Uterus (tissue), 2 donors: ENCODE data around the gene RPL36.

ENCODE experiments used
- CTCF ChIP-seq, 4 experiments: fragments of 200-600 bp in 2 of 4; fragments of 450-650 bp in 2 of 4; sonication (generic) in 2 of 4; IDR thresholded peaks; one replicate each; pipeline ENCODE4 v1.5.1; 2016 to 2019; ENCODE audit warnings: antibody characterized with exemption in 4 of 4, mild to moderate bottlenecking in 2 of 4, moderate library complexity in 1 of 4
- POLR2A ChIP-seq, 2 donors: fragments of 450-650 bp; IDR thresholded peaks; one replicate each; pipeline ENCODE4 v1.6.1; 2016; ENCODE audit warnings: antibody characterized with exemption in 2 of 2, mild to moderate bottlenecking in 1 of 2, moderate library complexity in 1 of 2

- TF ChIP-seq CTCF (IDR thresholded peaks at IDR 0.05): peak; percentile 97 to 99 (median 98)
- TF ChIP-seq POLR2A (IDR thresholded peaks at IDR 0.05): peak; percentile 64 to 90
These were observed at the start of gene RPL36 for GRCh38 chr19:5690125-5690954.
